NCI-H446 (cell line): ENCODE data around the gene DNLZ.

Experiments
- DNase-seq, 2 experiments: peaks; one replicate each; lab custom pipeline; 2025; lab: John Stamatoyannopoulos, UW

The DNLZ gene

GRCh38 chr9:136316896-136317676, 46.5 kb downstream of the DNLZ start:
- DNase-seq: peak in 1 of 2 experiments; percentile 48

- DNase-seq: no peak
Measured at GRCh38 chr9:136316271-136316751, 47.2 kb downstream of the DNLZ start.

- no peak for DNase-seq
Measured at GRCh38 chr9:136314944-136315343, 48.6 kb downstream of the DNLZ start.

GRCh38 chr9:136314056-136314416, 49.5 kb downstream of the DNLZ start:
- DNase-seq: no peak

DNA sequence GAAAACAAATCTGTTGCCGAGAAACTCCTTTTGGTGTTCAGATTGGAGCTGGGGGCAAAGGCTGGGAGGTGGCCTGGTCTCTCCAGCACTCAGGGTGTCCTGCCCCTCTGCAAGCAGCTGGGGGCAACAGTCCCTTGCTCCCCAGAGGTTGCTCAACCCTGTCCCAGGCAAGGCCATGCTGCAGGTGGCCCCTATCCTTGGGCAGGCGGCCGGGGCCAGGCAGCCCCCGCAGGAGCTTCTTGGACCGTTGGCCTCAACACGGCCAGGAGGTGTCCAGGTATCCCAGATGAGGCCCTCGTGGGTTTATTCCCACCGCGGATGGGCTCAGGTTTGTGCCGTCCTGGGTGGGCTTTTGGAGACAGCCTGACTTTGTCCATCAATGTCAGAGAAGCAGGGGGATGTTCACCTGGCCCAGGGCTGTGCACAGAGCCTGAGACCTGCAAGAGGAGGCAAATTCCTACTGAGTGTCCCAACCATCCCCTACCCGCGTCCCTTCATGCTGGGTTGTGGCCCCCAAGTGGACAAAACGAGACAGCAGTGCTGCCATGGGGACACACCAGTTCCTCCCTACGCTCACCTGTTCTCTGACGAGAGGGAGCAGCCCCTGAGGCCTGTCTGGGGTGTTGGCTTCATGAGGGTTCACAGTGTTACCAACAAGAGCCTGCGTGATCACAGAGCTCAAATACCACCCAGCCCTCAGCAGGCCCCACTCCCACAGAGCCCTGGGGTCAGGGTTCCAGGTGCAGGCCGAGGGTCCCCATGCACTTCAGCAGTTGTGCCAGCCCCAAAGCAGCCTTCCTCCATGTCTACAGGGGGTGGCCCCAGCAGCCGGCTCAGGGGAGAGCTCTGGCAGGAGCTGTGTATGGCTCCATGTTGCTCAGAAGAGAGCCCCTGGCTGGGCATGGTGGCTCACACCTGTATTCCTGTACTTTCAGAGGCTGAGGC, 50.2 kb downstream of the DNLZ start:
- DNase-seq: no peak

GRCh38 chr9:136312436-136312835, 51.1 kb downstream of the DNLZ start:
- DNase-seq: no peak

DNA sequence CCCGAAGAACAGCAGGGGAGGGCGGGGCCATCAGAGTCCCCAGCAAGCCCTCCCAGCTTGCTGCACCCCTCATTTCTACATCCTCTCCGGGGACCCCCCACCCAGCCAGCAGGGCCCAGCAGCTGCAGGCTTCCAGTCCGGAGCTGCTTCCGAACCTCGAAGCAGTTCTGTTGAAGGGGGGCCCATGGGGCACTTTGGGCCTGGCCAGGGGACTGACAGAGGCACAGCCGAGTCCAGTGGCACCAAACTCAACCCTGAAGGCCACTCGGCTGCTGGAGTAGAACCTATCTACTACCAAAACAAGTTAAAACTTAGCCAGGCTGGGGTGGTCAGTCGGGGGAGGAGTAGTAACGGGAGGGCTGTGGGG, 51.6 kb downstream of the DNLZ start:
- DNase-seq: no peak

DNA sequence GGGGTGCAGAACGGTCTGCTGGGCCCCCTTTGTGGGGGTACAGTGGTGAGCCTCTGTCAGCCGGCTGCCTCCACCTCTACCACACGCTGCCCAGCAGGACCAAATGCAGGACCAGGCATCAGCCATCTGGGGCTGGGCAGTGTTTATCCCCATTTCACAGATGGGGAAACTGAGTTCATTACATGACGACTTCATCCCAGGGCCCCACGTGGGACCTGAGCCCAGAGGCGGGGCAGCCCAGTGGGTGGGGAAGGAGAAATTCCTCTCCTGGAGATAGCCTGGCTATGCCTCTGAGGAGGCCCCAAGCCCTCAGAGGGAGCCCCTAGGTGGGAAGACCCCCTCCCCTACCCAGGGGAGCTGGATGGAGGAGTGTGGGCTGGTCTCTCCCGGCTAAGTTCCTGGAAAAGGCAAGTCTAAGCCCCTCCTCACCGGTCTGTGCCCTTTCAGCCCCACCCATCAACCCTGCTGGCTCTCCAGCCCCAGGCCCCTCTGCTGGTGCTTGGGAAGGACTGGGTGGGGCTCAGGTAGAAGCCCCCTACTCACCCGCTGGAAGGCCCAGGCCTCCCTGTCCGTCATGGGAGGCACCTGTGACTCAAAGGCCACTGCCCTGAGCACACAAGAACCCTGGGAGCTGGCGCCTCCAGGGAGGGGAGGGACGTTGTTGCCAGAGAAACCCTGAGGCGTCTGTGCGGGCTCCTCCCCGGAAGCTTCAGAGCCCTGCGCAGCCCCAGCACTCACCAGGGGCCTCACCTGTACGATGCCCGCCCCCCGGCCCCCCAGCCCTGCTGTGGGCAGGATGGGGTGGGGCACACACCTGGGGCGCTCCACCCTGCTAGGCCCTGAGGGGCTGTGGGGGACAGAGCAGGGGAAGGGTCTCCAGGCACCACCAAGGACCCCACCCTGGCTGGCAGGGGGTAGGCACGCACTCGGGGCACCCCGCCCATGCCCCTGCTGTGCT, 52.2 kb downstream of the DNLZ start:
- DNase-seq: no peak

GRCh38 chr9:136310273-136311030, 53.1 kb downstream of the DNLZ start:
- no peak for DNase-seq

DNA sequence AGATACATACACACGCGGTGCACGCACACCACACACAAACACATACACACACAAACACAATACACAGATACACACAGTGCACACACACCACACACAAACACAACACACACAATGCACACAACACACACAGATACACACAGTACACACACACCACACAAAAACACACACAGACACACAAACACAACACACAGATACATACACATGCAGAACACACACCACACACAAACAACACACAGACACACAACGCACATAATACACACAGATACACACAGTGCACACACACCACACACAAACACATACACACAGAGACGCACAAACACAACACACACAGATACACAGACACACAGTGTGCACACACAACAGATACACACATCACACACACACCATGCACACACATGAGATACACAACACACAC, 53.7 kb downstream of the DNLZ start:
- no peak for DNase-seq
